Activated CD4-positive, alpha-beta T cell treated with anti-CD3 and anti-CD28 coated beads for 48 hours (primary cell): Measurements from ENCODE around the gene ACOX3.

Experiments used
- DNase-seq: peaks from one replicate; pipeline ENCODE4 v3.0.0-alpha.2; 2020

ACOX3 gene

DNA sequence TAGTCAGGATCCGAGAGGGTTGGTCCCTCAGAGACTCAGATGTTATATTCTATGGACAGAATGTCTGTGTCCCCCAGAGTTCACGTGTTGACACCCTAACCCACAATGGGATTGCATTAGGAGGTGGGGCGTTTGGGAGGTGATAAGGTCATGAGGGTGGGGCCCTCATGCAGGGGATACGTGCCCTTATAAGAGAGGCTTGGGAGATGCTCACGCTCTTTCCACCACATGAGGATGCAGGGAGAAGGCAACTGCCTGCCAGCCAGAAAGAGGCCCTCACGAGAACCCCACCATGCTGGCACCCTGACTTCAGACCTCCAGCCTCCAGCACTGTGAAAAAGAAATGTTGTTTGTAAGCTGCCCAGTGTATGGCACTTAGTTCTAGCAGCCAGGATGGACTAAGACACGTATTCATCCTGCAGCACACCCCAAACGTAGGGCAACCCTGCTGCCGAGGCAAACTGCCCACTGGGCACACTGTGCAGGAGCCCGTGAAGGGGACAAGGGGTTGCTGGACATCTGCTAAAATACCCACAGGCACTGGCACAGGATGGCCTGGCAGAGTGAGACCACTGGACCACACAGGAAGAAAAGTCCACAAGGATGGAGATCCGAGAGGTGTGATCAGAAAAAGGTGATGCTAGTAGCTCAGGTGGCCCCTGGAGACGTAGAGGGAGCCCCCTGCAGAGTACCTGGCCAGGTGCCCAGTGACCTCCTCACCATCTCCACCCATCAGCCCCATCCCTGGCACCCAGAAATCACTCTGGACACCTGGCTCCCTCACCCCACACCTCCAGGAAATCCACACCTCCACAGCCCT, 108.3 kb downstream of the ACOX3 start:
- DNase-seq, result no peak

DNA sequence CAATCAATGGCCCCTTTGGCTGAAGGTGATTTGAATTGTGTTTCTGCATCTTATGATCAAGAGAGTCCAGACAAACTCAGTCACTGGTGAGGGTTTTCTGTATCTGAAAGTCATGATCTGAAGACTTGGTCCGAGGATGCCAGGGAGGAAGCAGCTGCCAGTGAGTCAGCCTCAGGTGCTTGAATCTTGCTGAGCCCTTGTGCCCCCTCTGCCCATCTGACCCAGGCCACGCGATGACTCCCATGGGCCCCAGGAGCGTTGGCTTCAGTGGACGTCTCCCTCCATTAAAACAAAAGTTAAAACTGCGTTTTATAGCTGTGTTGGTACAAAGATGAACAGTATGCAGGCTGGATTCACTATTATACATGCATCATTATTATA, 109.0 kb downstream of the ACOX3 start:
- no peak for DNase-seq

DNA sequence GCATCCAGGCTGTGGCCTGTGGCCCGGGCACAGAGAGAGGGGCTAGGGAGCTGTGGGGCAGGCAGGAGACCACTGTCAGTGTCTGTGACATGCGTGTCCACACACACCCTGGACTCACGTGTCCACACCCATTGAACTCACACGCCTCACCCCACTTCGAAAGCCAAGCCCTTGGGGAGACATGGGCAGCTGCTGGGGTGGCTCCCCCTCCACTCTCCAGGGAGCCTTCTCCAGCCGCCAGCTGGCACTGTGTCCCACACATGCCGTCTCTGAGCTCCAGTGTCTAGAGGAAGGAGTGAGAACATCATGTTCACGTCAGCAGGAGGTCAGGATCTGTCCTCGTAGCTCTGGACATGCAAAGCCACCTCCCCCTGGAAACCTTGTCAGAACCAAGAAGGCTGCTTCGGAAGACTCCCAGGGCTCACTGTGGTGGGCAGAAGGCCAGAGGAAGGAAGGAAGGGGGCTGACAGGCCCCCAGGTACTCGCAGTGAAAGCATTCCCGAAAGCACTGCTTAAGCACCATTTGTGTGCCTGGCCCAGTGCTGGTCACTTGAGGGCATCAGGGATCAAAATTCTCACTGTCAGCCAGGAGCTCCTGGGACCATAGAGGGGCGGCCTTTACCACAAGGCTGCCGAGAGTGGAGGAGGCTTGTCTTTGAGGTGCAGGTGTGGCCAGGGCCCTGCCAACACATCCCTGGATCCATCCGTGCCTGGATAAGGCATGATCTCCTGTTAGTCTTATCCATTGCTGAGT, 109.5 kb downstream of the ACOX3 start:
- DNase-seq, result no peak

DNA sequence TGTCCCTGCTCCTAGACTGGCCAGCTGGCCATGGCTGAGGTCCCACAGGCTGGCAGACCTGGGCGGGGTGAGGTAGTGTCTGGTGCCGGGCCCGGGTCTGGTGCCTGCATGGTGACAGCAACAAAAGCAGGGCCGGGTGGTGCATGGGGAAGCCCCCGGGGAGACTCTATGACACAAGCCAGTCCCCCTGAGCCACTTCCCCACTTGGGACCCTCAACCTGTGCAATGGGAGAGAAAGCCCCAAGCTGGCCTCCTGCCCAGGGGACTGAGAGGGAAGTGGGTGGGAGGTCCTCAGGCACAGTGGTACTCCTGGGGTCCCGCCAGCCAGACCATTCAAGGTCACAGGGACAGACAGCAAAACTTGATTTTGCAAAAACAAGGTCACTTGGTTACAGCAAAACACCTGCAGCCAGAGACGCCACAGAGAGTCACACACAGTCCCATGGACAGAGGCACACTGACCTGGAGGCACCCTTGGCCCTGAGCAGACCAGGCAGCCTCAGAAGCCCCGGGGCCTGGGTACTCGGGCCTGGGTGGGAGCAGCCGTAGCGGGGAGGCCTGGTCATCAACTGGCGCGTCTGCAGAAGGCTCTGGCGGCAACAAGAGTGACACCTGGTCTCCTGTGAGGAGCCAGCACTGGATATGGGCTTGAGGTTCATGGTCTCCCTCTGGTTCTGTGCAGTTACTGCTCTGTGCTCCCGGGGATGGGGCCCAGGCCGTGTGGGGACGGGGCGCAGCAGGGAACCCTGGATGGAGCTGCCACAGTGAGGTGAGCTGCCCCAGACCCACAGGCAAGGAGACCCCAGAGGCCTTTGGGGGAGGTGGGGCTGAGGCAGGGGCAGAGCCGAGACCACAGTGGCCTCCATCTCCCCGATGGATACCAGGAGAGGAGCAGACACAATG, 110.4 kb downstream of the ACOX3 start:
- DNase-seq, result no peak

DNA sequence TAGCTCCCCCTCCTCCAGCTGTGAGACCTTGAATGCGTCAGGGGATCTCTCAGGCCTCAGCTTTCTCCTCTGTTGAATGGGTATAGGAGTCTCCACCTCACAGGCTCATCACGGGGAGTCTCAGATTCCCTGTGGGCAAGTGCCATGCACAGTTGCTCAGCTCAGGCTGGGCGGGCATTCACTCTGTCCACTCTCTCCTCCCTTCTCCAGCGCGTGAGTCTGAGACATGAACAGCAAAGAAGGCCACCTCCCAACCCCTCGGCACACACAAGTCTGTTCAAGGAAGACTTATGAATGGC, 111.0 kb downstream of the ACOX3 start:
- DNase-seq, result no peak

- no peak for DNase-seq
These were observed 111.5 kb downstream of the ACOX3 start for GRCh38 chr4:8328866-8329559.

DNA sequence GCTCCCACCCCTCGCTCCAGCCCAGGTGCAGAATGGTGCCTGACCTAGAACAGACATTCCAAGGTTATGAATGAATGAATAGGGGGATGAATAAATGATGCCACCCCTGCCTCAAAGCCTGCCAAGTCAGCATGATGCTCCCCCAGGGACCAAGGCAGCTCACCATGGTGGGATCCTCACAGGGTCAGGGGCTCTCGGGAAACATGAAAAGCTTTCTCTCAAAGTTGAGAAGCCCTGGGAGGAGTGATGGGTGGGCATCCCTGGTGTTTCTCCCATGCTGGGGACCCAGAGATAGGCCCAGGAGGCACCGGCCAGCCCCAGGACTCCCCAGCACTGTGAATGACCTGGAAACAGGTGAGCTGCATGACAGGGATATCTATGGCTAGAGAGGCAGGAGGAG, 112.1 kb downstream of the ACOX3 start:
- no peak for DNase-seq

- DNase-seq, result no peak
These were observed 114.3 kb downstream of the ACOX3 start for GRCh38 chr4:8326206-8326605.

- no peak for DNase-seq
These were observed 115.1 kb downstream of the ACOX3 start for GRCh38 chr4:8325291-8325973.

GRCh38 chr4:8324640-8325239, 115.8 kb downstream of the ACOX3 start:
- no peak for DNase-seq

- DNase-seq, result no peak
These were observed 116.5 kb downstream of the ACOX3 start for GRCh38 chr4:8323947-8324555.

DNA sequence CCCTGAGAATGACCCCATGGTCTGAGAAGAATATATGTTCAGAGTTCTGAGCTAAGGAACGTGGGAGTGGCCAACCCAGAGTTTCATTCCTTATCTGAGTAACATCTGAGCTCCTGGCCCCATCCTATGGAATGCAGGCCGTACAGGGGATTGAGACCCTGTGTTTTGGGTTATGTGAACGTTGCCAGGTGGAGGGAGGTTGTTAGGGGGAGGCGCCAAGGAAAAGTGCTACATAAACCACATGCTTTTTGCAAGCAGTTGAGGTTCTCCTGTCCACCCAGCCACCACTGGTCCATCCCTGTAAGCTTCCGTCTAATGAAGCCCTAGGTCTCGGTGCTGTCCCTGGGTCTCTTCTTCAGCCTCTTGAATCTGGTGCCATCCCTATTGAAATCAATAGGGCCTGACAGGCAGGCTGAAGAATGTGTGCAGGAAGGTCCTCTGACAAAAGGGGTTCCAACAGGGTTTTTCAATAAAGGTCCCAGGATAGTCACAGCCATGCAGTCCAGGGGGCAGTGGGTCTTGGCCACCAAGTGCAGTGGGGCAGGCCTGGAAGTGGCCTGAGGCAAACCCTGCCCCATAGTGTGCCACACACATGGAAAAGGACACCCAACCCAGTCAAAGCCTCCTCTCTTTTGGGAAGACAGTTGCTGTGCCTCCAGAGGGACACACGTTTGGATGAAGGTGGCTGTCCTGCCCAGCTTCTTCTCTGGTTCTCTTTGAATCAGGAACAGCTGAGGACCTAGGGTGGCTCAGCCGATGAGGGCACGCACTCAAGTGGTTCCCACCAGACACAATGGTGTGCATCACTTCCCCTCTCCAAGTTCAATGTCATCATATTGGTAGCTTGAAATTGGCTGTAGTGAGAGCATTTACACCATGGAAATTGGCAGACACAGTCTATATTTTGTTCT, 117.5 kb downstream of the ACOX3 start:
- DNase-seq, result no peak

- no peak for DNase-seq
These were observed 118.8 kb downstream of the ACOX3 start for GRCh38 chr4:8321771-8322170.

- no peak for DNase-seq
These were observed 119.3 kb downstream of the ACOX3 start for GRCh38 chr4:8321220-8321619.

- no peak for DNase-seq
These were observed 120.2 kb downstream of the ACOX3 start for GRCh38 chr4:8320386-8320750.

DNA sequence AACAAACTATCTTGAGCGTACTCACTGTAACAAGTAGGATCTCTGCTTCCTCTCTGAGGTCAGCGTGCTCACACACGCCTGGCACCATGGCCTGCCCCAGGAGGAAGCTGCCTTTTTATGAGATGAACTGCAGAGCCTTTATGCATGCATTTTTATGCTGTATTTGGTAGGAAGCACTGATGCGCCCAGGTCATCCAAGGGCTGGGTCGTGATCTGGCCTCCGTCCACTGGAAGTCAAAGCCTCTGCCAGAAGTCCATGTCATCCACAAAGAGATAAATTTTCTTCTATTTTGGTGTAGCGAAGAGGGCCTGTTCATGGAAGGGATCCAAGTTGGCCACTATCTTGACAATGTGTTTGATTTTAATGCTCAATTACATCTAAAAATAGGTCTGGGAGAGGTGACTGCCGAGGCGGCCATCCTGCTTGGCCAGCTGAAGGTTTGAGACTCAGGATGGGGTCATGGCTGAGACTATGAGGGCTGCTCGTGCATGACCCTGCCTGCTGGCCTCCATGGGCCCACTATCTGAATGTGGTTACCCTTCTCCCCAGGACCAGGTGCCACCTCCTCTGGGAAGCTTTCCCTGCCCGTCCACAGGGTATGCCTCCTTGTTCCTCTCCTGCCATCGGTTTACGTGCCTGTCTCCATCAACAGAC, 120.7 kb downstream of the ACOX3 start:
- DNase-seq, result no peak

DNA sequence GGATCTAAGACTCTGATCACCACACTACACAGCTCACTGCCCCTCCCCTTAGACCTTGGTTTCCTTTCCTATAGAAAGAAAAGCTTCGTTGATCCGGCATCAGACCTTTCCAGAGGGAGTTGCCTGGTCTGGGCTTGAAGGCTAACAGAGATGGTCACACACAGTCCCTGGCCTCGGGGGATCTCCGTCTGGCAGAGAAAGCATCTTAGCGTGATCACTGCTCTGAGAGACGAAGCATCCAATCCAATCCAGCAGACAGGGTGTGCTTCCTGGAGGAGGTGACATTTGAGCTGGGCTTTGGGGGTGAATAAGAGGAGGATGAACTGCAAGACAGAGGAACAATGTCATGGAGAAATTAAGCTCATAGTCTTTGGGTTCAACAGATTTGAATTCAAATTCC, 121.5 kb downstream of the ACOX3 start:
- DNase-seq, result no peak

GRCh38 chr4:8318509-8318908, 122.0 kb downstream of the ACOX3 start:
- no peak for DNase-seq

DNA sequence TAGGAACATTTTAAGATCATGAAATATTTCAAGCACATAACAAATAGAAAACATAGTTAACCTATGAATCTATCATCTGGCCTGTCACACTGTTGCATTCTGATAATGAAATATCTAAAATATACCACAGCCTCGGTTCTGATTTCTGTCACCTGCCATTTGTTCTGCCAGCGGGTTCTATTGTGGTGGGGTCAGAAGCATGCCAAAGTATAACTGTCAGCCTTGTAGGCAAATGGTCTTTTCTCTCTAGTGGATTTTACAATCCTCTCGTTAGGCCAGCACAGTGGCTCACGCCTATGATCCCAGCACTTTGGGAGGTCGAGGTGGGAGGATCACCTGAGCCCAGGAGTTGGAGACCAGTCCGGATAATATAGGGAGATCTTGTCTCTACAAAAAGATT, 123.0 kb downstream of the ACOX3 start:
- no peak for DNase-seq

DNA sequence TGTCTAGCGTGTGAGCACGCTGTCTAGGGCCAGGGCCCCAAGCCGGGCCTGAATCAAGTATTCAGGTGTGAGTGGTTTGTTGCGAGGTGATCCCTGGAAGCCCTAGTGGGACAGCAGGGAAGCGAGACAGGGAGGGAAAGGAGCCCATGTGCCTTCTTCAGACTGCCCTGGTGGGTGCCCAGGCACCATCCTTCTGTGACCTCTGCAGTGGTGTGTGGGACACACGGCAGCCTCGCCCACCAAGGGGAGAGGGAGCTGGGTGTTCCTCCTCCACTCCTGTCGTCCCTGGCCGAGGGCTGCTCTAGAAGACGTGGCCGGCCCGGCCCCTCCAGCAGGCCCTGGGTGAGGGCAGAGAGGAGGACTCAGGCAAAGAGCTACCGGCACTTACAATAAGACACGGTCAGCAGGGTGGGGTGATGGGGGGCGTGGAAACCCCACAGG, 123.6 kb downstream of the ACOX3 start:
- DNase-seq, result no peak
